HG03571 (cell line): ENCODE measurements around the gene SLC6A15.

Source experiments
- ATAC-seq: cut with Tn5 transposase; IDR thresholded peaks from one replicate; pipeline ENCODE4 v1.9.1; 2021; ENCODE audit not compliant: unreplicated experiment

Gene SLC6A15

DNA sequence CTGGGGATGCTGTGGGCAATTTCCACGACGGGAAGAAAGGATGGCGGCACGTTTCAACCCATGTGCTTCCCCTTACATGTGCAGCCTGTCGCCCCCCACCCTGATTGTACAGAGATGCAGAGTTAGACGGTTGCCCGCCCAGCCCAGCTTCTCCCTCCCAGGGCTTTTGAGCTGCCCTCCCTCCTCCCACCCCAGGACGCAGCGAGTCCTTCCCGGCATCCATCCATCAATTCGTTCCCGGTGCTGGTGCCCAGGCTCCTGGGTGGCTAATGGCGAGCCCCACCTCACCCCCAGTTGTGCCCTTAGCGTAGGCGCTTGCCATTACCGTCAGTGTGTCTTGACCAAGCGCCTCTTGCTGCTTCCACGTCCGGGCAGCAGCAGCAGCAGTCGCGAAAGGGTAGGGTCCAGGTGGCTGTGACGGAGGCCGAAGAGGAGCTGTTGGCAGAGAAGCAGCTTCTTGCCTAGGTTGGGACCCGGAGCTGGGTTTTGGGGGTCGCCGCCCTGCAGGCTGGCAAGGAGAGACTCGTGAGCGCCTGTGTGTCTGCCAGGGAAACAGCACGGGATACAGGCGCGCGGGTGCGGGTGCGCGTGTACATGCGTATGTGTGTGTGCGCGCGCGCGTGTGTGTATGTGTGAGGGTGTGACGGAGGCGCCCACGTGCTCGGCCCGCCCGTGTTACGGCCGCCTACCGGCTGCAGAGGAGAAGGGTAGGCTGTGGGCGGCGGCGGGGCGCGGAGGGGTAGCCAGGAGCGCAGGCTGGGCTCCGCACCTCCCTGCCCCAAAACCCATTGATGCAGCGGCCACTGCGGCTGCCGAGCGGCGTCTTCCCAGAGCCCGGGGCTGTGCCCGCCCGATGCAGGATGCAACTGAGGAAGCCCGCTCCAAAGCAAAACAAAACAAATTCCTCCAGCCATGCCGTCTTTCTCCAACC lies at the start of gene SLC6A15:
SLC6A15 (minus strand) TSS at position 602 of the 931 bp plus-strand sequence. CDS start 20,679 bp downstream, outside the sequence.
- peak; percentile 64 for ATAC-seq

GRCh38 chr12:84960918-84961317 lies 48.3 kb upstream of the SLC6A15 start:
- no peak for ATAC-seq

GRCh38 chr12:84955298-84955697 lies 42.7 kb upstream of the SLC6A15 start:
- ATAC-seq: no peak

DNA sequence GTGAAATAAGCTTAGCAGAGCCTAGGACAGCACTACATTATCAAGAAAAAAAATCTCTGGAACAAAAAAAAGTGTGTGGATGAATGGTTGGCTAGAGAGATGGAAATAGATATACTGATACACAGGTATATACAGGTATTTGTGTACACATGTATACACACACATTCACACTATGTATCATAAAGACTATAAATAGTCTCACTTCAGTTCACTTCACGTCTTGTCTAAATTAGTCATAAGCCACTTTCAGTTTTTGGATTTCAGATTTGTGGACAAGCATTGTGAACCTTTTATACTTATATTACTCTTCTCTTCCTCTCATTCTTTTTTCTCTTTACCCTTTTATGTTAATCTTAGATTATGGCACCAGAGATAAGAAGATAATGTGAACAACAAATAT lies 41.8 kb upstream of the SLC6A15 start:
- no peak for ATAC-seq

DNA sequence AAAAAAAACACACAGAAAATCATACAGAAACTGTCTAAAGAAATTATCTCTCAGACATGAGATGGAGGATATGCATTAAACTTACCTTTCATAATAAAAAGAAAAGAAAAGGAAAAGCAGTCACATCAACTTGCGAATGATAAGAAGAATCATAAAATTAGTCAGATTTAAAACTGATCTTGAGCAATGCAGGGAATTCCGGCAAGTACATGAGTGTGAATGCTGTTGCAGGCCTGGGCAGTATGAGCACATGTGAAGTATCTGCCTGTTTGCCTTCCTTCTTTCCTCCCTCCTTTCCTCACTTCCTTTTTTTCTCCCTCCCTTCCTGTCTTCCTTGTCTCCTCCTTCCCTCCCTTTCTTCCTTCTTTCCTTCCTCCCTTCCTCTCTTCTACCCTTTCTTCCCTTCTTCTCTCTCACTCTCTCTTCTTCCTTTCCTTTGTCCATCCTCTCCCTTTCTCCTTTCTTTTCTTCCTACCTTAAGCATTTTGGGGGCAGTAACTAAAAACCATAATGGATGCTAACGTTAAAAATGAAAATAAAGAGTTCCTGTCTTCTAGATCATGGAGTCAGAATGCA lies 38.5 kb upstream of the SLC6A15 start:
- ATAC-seq: no peak

- no peak for ATAC-seq
Observed at GRCh38 chr12:84946753-84947152, 34.2 kb upstream of the SLC6A15 start.

GRCh38 chr12:84937415-84937814 lies 24.8 kb upstream of the SLC6A15 start:
- no peak for ATAC-seq

GRCh38 chr12:84929501-84929900 lies 16.9 kb upstream of the SLC6A15 start:
- no peak for ATAC-seq

DNA sequence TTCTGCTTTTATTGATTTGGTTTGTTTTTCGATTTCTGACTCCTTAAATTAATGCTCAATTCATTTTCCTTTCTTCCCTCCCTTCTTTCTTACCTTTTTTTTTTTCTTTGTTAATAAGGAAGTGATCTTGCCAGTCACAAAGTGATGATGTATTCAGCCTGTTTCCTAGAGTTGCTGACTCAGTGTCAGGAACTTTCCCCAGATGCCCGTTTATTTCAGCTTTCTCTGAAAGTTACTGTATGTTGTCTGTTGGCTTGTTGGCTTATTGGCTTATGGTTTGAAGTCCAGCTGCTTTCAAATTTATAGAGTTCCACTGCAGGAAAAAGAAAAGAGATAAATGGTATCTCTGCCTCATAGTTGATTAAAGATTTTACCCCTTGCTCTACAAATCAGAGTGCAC lies 12.4 kb upstream of the SLC6A15 start:
- no peak for ATAC-seq

GRCh38 chr12:84922693-84923092 lies 10.1 kb upstream of the SLC6A15 start:
- ATAC-seq: no peak

DNA sequence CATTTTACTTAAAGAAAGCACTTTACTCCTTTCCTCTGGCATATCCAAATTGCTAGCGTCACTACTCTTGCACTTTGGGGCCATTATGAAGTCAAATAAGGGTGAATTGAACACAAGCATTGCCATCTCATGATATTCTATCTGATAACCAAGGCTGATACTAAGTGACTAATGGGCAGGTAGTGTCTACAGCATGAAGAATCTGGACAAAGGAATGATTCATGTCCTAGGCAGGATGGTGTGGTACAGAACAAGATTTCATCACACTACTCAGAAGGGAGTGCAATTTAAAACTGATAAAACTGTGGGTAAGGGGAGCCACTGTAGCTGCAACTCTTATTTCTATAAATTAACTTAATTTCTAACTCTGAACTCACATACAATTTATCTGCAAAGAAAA lies 7.7 kb upstream of the SLC6A15 start:
- no peak for ATAC-seq

DNA sequence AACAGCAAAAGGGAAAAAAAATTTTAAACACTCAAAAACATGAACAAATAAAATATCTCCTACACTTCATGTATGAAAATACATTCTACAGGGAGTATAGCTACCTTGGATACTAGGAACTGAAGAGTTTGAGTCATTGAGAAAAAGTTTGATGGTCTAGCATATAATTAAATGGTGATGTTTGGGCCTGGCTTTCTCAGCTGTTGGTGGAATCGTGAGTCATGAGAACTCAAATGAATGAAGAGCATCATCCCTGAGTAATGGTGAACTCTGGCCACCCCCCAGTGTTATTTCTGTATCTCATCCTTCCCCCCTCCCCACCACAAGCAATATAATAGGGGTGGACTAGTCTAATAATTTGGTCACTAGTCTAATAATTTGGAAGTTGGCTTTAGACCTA lies 6.7 kb upstream of the SLC6A15 start:
- ATAC-seq: no peak

DNA sequence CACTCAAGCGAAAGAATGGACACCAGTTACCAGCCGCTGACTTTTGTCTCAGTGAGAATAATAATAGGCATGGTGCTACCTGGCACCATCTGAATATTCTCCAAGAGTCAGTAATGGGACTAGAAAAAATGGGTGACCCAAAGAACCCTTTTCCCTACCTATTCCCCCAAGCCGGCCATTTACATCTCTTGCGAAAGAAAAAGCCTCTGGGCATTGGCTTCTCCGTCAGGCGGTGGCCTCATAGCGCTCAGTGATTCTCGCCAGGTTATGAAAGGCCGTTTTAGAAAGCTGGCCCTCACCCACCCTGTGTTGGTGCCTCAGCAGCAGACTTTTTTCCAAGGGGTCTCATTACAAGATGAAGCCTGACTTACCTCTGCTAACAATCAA lies 523 bp upstream of the SLC6A15 start:
- ATAC-seq: no peak

GRCh38 chr12:84911271-84912197 lies 1.1 kb downstream of the SLC6A15 start:
- no peak for ATAC-seq

DNA sequence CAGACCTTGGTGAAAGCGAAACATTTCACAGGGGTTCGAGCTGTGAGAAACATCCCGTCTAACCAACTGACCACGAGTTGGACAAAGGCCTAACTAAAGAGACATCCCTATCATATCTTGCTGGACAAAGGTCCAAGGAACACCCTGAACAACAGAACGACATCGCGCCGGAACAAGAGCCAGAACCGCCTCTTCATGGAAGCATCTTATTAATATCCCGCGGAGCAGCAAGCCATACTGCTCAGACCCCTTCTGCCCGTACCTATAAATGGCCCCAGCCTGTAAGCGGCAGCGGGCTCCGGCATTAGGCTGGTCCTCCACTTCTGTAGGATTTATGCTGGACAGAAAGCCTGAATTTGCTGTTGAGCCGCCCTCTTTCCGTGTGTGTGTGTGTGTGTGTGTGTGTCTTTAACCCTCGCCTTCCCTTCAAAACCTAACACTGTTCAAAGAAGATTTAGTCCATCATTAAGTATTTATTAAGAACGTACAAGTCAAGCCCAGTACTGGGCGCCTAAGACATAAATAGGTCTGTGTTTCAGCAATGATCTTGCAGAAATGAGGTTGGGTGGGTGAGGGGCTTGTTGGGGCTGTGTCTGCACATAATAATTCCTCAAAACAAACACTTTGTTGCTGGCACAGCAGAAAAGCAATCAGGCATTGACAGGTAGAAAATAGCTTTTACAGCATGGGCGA lies 1.9 kb downstream of the SLC6A15 start:
- ATAC-seq: no peak

GRCh38 chr12:84904051-84904450 lies 8.5 kb downstream of the SLC6A15 start:
- no peak for ATAC-seq

- no peak for ATAC-seq
Observed at GRCh38 chr12:84891106-84891838, 21.3 kb downstream of the SLC6A15 start.

DNA sequence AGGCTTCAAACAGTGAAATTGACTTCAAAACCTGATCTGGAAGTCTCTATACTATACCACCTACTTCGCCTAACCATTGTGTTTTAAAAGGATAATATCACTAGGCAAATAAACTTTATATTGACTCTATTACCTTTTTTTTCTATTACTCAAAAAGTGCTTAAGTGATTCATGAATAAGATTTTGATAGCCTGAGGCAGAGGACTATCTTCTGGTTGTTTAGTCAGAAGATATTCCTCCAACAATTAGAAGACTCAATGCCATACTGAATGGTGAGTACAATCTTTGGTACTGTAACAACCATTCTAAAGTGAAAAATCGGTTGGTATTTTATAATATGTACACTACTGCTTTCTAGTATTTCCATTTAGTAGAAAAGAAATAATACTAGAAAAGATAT lies 22.8 kb downstream of the SLC6A15 start:
- ATAC-seq: no peak

GRCh38 chr12:84888861-84889260 lies 23.7 kb downstream of the SLC6A15 start:
- ATAC-seq: no peak

GRCh38 chr12:84877340-84877739 lies 35.3 kb downstream of the SLC6A15 start:
- ATAC-seq: no peak
